Activated CD8-positive, alpha-beta memory T cell treated with anti-CD3 and anti-CD28 coated beads, Interleukin-2, amount 50 U/mL, for 24 hours (primary cell): Measurements from ENCODE around the gene GCH1.

Source experiments
- DNase-seq: peaks from one replicate; pipeline ENCODE4 v3.0.0-alpha.2; 2020; ENCODE audit errors: extremely low read depth

Gene GCH1

GRCh38 chr14:54866588-54866987, 36.0 kb downstream of the GCH1 start:
- DNase-seq = no peak

- DNase-seq = no peak
Measured at GRCh38 chr14:54864526-54864925, 38.1 kb downstream of the GCH1 start.

GRCh38 chr14:54857830-54858269, 44.8 kb downstream of the GCH1 start:
- DNase-seq = no peak

GRCh38 chr14:54856152-54856551, 46.5 kb downstream of the GCH1 start:
- DNase-seq = no peak

- DNase-seq = no peak
Measured at GRCh38 chr14:54854181-54854580, 48.4 kb downstream of the GCH1 start.

- no peak for DNase-seq
Measured at GRCh38 chr14:54853339-54853738, 49.3 kb downstream of the GCH1 start.

- no peak for DNase-seq
Measured at GRCh38 chr14:54852215-54852614, 50.4 kb downstream of the GCH1 start.

- DNase-seq = no peak
Measured at GRCh38 chr14:54848910-54849309, 53.7 kb downstream of the GCH1 start.

- DNase-seq = no peak
Measured at GRCh38 chr14:54845641-54846040, 57.0 kb downstream of the GCH1 start.

- DNase-seq = no peak
Measured at GRCh38 chr14:54844479-54844878, 58.1 kb downstream of the GCH1 start.

- DNase-seq = no peak
Measured at GRCh38 chr14:54840798-54841197, 61.8 kb downstream of the GCH1 start.

GRCh38 chr14:54840336-54840735, 62.3 kb downstream of the GCH1 start:
- DNase-seq = no peak

- DNase-seq = no peak
Measured at GRCh38 chr14:54839701-54840119, 62.9 kb downstream of the GCH1 start.

- no peak for DNase-seq
Measured at GRCh38 chr14:54838931-54839512, 63.6 kb downstream of the GCH1 start.

GRCh38 chr14:54837508-54838149, 65.0 kb downstream of the GCH1 start:
- no peak for DNase-seq

- DNase-seq = no peak
Measured at GRCh38 chr14:54836231-54836630, 66.4 kb downstream of the GCH1 start.

GRCh38 chr14:54834727-54835126, 67.9 kb downstream of the GCH1 start:
- no peak for DNase-seq

- no peak for DNase-seq
Measured at GRCh38 chr14:54834081-54834480, 68.5 kb downstream of the GCH1 start.

- DNase-seq = no peak
Measured at GRCh38 chr14:54830650-54831049, 72.0 kb downstream of the GCH1 start.

- DNase-seq = no peak
Measured at GRCh38 chr14:54829486-54830224, 73.0 kb downstream of the GCH1 start.

GRCh38 chr14:54828037-54828436, 74.6 kb downstream of the GCH1 start:
- no peak for DNase-seq

GRCh38 chr14:54823757-54824549, 78.7 kb downstream of the GCH1 start:
- no peak for DNase-seq
